Lower lobe of right lung (tissue), 2 donors: Measurements from ENCODE around the gene ALKBH6. TPM values are rescaled to one million over a fixed set of nuclear protein-coding genes. Genes with fewer than 3 reads are reported as not detected.

Experiments used
- ATAC-seq, 2 donors: fragments of 200-7000 bp; cut with Tn5 transposase; one replicate each; pipeline ENCODE4 v1.9.1; 2020 to 2022; ENCODE audit warnings: mild to moderate bottlenecking in 2 of 2, moderate library complexity in 2 of 2
- DNase-seq: peaks from one replicate; pipeline ENCODE4 v3.0.0-alpha.2; 2020
- H3K27ac ChIP-seq: fragments of 200-600 bp; one replicate; pipeline ENCODE4 v1.8.0; 2022
- H3K27me3 ChIP-seq: fragments of 200-600 bp; one replicate; pipeline ENCODE4 v1.8.0; 2022; ENCODE audit warnings: low read depth
- H3K36me3 ChIP-seq: fragments of 200-600 bp; one replicate; pipeline ENCODE4 v1.8.0; 2022; ENCODE audit warnings: mild to moderate bottlenecking
- H3K4me1 ChIP-seq: fragments of 200-600 bp; one replicate; pipeline ENCODE4 v1.8.0; 2022
- H3K4me3 ChIP-seq: fragments of 200-600 bp; one replicate; pipeline ENCODE4 v1.8.0; 2022; ENCODE audit warnings: mild to moderate bottlenecking
- H3K9me3 ChIP-seq: fragments of 200-600 bp; one replicate; pipeline ENCODE4 v1.8.0; 2022
- CTCF ChIP-seq: fragments of 200-600 bp; IDR thresholded peaks from one replicate; pipeline ENCODE4 v1.8.0; 2022; ENCODE audit warnings: antibody characterized with exemption, mild to moderate bottlenecking
- intact Hi-C: fragments of 100-400 bp; cut with DNase I; formaldehyde crosslinking; loops from one replicate; pipeline ENCODE4 v1.11.0; 2022
- total RNA-seq: library from RNA; stranded (reverse); fragmentation: NEBNext Ultra II Directional; extraction: Animal tissue kit (Norgen Biotek cat#: 25700); gene quantifications from one replicate; pipeline ENCODE4 v1.2.1, GENCODE V29; 2021
- donor health status: DM: no; HTN: yes; CAD: no; lungs with severe emphysema.

The ALKBH6 gene
- total RNA-seq, 1 donor from 2014 or later, result 21.0 TPM

GRCh38 chr19:36054733-36055686 is 41.0 kb upstream of the ALKBH6 start, which contains the start of gene WDR62:
Gene WDR62, plus strand, starts transcription at chr19:36054897. Its CDS starts 75 bp downstream, at chr19:36054972.
- Histone ChIP-seq H3K36me3 (no peaks in the 10 kb centered on the region), H3K27ac (peak within 1 kb of the TSS; percentile 94), H3K27me3 (no peaks in the 10 kb centered on the region), H3K9me3 (no peaks in the 10 kb centered on the region), H3K4me1 (peaks cover 20% of the 10 kb centered on the region), H3K4me3 (peak within 1 kb of the TSS; percentile 70)
- DNase-seq, result peak; percentile 95
- peak; percentile 93 to 94 for ATAC-seq
- intact Hi-C loops, result no loop called here
- TF ChIP-seq CTCF, result no peak

DNA sequence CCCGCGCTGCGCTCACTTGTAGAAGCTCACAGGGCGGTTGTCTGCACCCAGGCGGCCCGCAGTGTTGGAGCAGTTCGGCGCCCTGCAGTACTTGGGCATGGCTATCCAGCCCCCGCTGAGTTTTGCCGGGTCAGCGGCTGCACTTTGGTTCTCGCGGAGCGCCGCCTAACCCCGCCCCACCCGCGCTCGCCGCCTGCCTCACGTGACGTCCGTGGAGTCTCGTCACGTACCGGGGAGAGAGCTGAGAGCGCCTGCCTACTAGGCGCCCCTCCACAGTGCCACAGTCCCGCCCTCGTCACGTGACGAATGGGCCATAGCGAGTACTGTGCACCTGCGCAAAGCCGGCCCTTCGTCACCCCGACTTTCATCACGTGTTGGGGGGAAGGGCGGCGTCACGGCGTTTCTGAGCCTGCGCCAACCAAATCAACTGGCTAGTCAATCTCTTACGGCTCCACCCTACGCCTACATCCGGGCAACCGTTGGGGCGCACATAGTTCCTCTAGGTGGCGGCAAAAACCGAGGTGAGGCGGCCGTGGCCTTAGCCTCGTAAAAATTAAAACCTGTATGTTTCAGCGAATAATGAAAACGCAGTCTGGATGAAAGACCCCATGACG is 40.2 kb upstream of the ALKBH6 start, which contains the start of gene THAP8:
TSS of gene THAP8 (minus strand) at position 167 of the 614 bp plus-strand sequence. CDS start at position 99, 68 bp downstream.
- H3K36me3 ChIP-seq, result no peaks in the 10 kb centered on the region
- H3K4me3 ChIP-seq, result peak within 1 kb of the TSS; percentile 70
- peak; percentile 98 for ATAC-seq
- intact Hi-C loops, result no loop called here
- H3K9me3 ChIP-seq, result no peaks in the 10 kb centered on the region
- peak; percentile 62 for TF ChIP-seq CTCF
- no peaks in the 10 kb centered on the region for H3K27me3 ChIP-seq
- peaks cover 20% of the 10 kb centered on the region for H3K4me1 ChIP-seq
- peak; percentile 100 for DNase-seq
- peak within 1 kb of the TSS; percentile 94 for H3K27ac ChIP-seq

GRCh38 chr19:36051637-36052036 is 37.6 kb upstream of the ALKBH6 start:
- Histone ChIP-seq H3K4me1 (peaks cover 20% of the 10 kb centered on the region), H3K27me3 (no peaks in the 10 kb centered on the region), H3K4me3 (no peak overlapping the region), H3K9me3 (no peaks in the 10 kb centered on the region), H3K36me3 (no peaks in the 10 kb centered on the region), H3K27ac (no peak overlapping the region)
- no peak for ATAC-seq
- intact Hi-C loops, result no loop called here
- DNase-seq, result no peak
- no peak for TF ChIP-seq CTCF

- H3K27me3 ChIP-seq, result no peaks in the 10 kb centered on the region
- ATAC-seq, result no peak
- peaks cover 20% of the 10 kb centered on the region for H3K4me1 ChIP-seq
- no peak for DNase-seq
- no peak overlapping the region for H3K27ac ChIP-seq
- TF ChIP-seq CTCF, result no peak
- no peak overlapping the region for H3K4me3 ChIP-seq
- intact Hi-C loops, result no loop called here
- H3K36me3 ChIP-seq, result no peaks in the 10 kb centered on the region
- no peaks in the 10 kb centered on the region for H3K9me3 ChIP-seq
These were observed 37.2 kb upstream of the ALKBH6 start for GRCh38 chr19:36051236-36051635.

GRCh38 chr19:36049080-36049698 is 35.2 kb upstream of the ALKBH6 start:
- intact Hi-C loops, result no loop called here
- DNase-seq (no peak), ATAC-seq (no peak)
- no peak for TF ChIP-seq CTCF
- Histone ChIP-seq H3K9me3 (no peaks in the 10 kb centered on the region), H3K27ac (no peak overlapping the region), H3K36me3 (no peaks in the 10 kb centered on the region), H3K27me3 (no peaks in the 10 kb centered on the region), H3K4me1 (peaks cover 9% of the 10 kb centered on the region), H3K4me3 (no peak overlapping the region)
